Fibroblast of the conjunctiva (primary cell): ENCODE data around the gene MARK3.

Source experiments
- DNase-seq: peaks from one replicate; pipeline ENCODE4 v3.0.0-alpha.2; 2010; ENCODE audit warnings: low read depth

The MARK3 gene

DNA sequence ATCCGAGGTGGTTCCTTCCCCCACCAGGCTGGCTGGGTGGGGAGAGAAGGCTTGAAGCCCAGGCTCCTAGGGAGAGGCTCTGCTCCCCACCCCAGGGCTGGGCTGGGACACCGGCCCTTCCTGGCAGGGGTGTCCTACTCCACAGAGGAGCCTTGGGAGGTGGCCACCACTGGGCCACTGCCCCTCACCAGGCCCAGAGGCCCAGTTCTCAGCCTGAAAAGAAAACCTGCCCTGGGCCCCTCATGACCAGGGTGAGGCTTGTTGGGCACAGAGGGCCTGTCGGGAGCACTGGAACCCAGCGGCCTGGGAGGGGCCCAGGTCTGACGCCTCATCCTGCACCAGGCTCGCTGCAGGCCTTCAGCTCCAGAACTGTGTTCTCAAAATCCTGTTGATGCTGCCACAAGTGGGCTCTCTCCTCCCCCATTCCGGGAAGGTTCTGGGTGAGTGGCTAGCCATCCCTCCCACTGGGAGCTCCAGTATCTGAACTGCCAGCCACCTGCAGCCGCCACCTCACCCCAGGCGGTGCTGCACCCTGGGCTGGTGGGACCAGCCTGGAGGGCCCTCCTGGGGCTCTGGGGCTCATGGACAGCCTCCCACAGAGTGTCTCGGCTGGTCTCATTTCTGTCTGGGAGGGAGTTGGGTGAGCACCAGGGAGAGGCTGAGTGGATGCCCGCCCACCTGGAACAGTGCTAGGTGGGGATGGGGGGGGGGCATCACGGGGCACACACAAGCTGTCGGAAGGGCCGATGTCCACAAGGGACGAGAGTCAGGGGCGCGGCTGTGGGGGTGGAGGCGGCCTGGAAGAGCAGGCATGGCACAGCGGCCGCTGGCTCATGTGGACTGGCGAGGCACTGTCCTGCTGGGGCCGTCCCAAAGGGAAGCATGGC, 165.5 kb downstream of the MARK3 start:
- DNase-seq: no peak

DNA sequence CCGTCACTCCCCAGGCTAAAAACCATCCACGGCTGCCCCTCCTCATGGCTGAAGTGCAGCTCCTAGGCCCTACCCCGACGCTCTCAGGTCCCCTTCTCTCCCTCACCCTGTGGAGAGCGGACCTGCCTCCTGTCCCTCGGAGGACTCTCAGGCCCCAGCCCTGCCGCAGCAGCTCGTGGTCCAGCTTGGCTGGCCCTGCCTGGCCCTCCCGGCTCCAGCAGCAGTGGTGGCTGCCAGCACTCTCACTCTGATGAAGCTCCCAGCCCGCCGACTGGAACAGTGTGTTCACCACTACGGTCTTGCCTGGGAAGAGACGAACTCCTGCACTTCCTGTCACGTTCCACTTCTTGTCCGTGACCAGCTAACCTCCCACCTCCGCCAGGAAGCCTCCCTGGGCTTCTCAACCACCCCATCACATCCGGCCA, 166.1 kb downstream of the MARK3 start:
- no peak for DNase-seq

DNA sequence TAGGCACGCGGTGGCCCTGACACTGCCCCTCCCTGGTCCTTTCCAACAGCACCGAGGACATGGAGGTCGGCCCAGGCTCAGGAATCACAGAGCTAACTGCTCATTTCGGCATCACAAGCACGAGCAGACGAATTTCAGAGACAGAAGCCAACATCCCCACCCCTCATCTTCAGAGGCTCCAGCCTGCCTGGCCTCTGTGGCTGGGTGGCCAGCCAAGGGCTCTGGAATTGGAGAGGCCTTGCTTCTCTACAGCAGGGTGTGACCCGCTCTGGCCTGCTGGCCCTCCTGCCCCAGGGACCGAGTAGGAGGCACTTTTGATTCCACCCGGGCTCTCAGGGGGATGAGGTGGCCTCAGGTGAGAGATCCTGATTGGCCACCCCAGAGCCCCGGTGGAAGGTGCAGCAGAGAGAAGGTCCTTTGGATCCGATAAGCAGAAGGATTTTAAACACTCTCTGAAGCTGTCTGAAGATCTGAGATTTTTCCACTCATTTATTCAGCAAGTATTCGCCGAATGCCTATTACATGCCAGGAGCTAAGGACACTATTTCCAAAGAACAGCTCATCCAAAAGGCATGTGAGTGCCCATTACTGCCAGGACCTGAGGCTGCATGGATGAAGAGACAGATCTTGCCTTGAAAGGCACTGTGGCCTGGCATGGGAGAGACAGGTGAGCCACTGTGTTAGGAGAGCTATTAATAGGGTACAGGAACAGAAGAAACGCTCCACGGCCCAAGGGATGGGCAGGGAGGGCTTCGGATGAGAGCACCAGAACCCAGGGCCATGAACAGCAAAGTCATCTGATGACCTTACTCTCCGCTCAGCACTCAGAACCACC, 167.0 kb downstream of the MARK3 start:
- DNase-seq: no peak

DNA sequence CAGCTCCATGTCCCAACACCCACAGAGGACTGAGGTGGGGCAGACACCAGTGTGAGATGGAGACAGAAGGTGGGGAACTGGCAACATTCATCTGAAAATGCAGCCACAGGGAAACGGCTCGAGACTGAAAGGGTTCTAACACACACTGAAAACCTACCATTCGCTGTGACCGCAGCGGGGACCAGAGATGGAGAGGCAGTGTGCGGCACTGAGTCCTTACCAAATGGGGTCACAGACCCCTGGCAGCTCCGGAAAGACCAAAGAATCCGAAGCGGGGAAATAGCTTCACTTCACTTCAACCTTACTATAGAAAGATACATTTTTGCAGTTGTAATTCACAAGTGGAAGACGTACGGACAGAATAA, 167.6 kb downstream of the MARK3 start:
- DNase-seq: no peak
